Panc1 (cell line): ENCODE data around the gene TCF21. TPM values are rescaled to one million over a fixed set of nuclear protein-coding genes. Genes with fewer than 3 reads are reported as not detected.

Experiments used
- ATAC-seq: fragments of 200-7000 bp; cut with Tn5 transposase; 2 replicates; pipeline ENCODE4 v1.9.1; 2020; ENCODE audit warnings: mild to moderate bottlenecking, moderate library complexity
- BruUV-seq: library from RNA; stranded (reverse); fragments of 400-500 nt; replicated peaks from 2 replicates; lab custom pipeline; 2021; lab: Mats Ljungman, UMichigan
- CTCF ChIA-PET: fragments of 300-600 bp; sonication (Branson Sonifier 250); formaldehyde crosslinking; loops from one replicate; lab custom pipeline; 2022; ENCODE audit warnings: antibody characterized with exemption; lab: Charles Lee
- POLR2A ChIA-PET: fragments of 300-600 bp; sonication (Branson Sonifier 250); formaldehyde crosslinking; loops from one replicate; lab custom pipeline; 2022; ENCODE audit warnings: antibody characterized with exemption; lab: Charles Lee
- DNase-seq: peaks from one replicate; pipeline ENCODE4 v3.0.0-alpha.2; 2010; ENCODE audit warnings: low read depth, low spot score
- H3K27ac ChIP-seq: 2 replicates; pipeline ENCODE4 v1.5.1; 2011; ENCODE audit warnings: mild to moderate bottlenecking, low read length, inconsistent platforms
- H3K27me3 ChIP-seq: fragments of 200-500 bp; sonication (Bioruptor generic); 2 replicates; pipeline ENCODE4 v1.6.0; 2014; ENCODE audit warnings: low read length, inconsistent platforms; ENCODE audit not compliant: control insufficient read depth, insufficient read depth
- H3K36me3 ChIP-seq: fragments of 200-500 bp; sonication (Bioruptor generic); 2 replicates; pipeline ENCODE4 v1.5.1; 2014; ENCODE audit warnings: inconsistent platforms, mild to moderate bottlenecking, low read length, moderate library complexity; ENCODE audit not compliant: control insufficient read depth, insufficient read depth
- H3K4me1 ChIP-seq: 2 replicates; pipeline ENCODE4 v1.5.1; 2011; ENCODE audit warnings: inconsistent platforms, mild to moderate bottlenecking, low read length, moderate library complexity; ENCODE audit not compliant: control insufficient read depth, insufficient read depth
- H3K4me3 ChIP-seq, 2 experiments: 2 replicates each; pipeline ENCODE4 v1.5.1; 2011 to 2012; ENCODE audit warnings: low read depth in 2 of 2, low read length in 2 of 2, mild to moderate bottlenecking in 2 of 2, inconsistent platforms in 1 of 2, moderate library complexity in 1 of 2
- H3K9me3 ChIP-seq: fragments of 200-500 bp; sonication (Bioruptor generic); 2 replicates; pipeline ENCODE4 v1.5.1; 2014; ENCODE audit warnings: low read depth, mild to moderate bottlenecking, inconsistent platforms, low read length, moderate library complexity; ENCODE audit not compliant: control insufficient read depth, insufficient read depth
- POLR2AphosphoS5 ChIP-seq: IDR thresholded peaks from 2 replicates; pipeline ENCODE4 v1.6.1; 2012; ENCODE audit warnings: mild to moderate bottlenecking, low read depth, low read length, moderate library complexity
- SIN3A ChIP-seq: IDR thresholded peaks from 2 replicates; pipeline ENCODE4 v1.6.1; 2012; ENCODE audit warnings: low read depth, mild to moderate bottlenecking, low read length, moderate library complexity, borderline replicate concordance; ENCODE audit not compliant: insufficient read depth
- TCF7L2 ChIP-seq: IDR thresholded peaks from 2 replicates; pipeline ENCODE4 v1.6.1; 2011; ENCODE audit warnings: mild to moderate bottlenecking, low read depth, low read length, inconsistent platforms
- in situ Hi-C: cut with HindIII; loops from 2 replicates; pipeline ENCODE4 v1.10.0; 2016; ENCODE audit warnings: low sequenced_read_pairs, low pct_unique_long_range_greater_than_20kb
- intact Hi-C: fragments of 100-400 bp; cut with micrococcal nuclease; formaldehyde crosslinking; loops from one replicate; pipeline ENCODE4 v1.10.0; 2022; ENCODE audit not compliant: unreplicated experiment
- total RNA-seq: library from RNA; stranded (reverse); gene quantifications from one replicate; pipeline ENCODE4 v1.2.1, GENCODE V29; 2021; ENCODE audit not compliant: unreplicated experiment
- TF ChIP-seq, protein P1 (sequence below): fragments of 450-650 bp; IDR thresholded peaks from 2 replicates; pipeline ENCODE4 v1.5.1; 2017; ENCODE audit warnings: mild to moderate bottlenecking
- TF ChIP-seq, protein P2 (sequence below), 2 experiments: IDR thresholded peaks; 2 replicates each; pipeline ENCODE4 v1.6.1; 2011 to 2012; ENCODE audit warnings: low read depth in 2 of 2, control low read depth in 1 of 2, low read length in 1 of 2, mild to moderate bottlenecking in 1 of 2, moderate library complexity in 1 of 2; ENCODE audit not compliant: insufficient read depth in 1 of 2

TCF21 gene
- total RNA-seq, 1 experiment from 2014 or later, result not detected

DNA sequence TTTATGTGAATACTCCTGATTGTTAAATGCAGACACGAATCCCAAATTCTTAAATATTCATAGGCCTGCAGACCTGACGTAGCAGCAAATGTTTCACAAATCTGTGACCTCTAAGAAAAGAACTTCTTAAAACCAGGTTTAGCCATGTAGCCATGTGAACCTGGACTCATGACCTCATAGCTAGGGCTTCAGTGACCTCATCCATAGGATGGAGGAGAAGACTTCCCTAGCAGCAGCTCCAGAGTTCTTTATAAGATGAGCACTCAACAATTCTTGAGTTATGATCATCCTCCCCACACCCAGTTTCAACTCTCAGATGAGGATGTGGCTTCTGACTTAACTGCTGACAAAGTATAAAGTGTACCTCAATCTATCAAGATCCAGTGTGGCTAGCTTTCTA lies 45.8 kb upstream of the TCF21 start:
- ChIA-PET POLR2A (no interaction called here), CTCF (no interaction called here)
- H3K4me3 ChIP-seq, result no peak overlapping the region
- no peak overlapping the region for H3K27ac ChIP-seq
- in situ Hi-C loops (no loop called here), intact Hi-C loops (no loop called here)
- TF ChIP-seq, protein P1, sequence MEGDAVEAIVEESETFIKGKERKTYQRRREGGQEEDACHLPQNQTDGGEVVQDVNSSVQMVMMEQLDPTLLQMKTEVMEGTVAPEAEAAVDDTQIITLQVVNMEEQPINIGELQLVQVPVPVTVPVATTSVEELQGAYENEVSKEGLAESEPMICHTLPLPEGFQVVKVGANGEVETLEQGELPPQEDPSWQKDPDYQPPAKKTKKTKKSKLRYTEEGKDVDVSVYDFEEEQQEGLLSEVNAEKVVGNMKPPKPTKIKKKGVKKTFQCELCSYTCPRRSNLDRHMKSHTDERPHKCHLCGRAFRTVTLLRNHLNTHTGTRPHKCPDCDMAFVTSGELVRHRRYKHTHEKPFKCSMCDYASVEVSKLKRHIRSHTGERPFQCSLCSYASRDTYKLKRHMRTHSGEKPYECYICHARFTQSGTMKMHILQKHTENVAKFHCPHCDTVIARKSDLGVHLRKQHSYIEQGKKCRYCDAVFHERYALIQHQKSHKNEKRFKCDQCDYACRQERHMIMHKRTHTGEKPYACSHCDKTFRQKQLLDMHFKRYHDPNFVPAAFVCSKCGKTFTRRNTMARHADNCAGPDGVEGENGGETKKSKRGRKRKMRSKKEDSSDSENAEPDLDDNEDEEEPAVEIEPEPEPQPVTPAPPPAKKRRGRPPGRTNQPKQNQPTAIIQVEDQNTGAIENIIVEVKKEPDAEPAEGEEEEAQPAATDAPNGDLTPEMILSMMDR, result no peak
- TF ChIP-seq, protein P2, sequence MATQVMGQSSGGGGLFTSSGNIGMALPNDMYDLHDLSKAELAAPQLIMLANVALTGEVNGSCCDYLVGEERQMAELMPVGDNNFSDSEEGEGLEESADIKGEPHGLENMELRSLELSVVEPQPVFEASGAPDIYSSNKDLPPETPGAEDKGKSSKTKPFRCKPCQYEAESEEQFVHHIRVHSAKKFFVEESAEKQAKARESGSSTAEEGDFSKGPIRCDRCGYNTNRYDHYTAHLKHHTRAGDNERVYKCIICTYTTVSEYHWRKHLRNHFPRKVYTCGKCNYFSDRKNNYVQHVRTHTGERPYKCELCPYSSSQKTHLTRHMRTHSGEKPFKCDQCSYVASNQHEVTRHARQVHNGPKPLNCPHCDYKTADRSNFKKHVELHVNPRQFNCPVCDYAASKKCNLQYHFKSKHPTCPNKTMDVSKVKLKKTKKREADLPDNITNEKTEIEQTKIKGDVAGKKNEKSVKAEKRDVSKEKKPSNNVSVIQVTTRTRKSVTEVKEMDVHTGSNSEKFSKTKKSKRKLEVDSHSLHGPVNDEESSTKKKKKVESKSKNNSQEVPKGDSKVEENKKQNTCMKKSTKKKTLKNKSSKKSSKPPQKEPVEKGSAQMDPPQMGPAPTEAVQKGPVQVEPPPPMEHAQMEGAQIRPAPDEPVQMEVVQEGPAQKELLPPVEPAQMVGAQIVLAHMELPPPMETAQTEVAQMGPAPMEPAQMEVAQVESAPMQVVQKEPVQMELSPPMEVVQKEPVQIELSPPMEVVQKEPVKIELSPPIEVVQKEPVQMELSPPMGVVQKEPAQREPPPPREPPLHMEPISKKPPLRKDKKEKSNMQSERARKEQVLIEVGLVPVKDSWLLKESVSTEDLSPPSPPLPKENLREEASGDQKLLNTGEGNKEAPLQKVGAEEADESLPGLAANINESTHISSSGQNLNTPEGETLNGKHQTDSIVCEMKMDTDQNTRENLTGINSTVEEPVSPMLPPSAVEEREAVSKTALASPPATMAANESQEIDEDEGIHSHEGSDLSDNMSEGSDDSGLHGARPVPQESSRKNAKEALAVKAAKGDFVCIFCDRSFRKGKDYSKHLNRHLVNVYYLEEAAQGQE (IDR thresholded peaks at IDR 0.05; ENCODE audit: insufficient read depth in 1 of 2, low read depth in 2 of 2, low read length in 1 of 2), result no peak
- TF ChIP-seq TCF7L2 (no peak), SIN3A (no peak), POLR2AphosphoS5 (no peak)
- BruUV-seq, result no TSS peak
- DNase-seq (no peak), ATAC-seq (no peak)
- no peaks in the 10 kb centered on the region for H3K9me3 ChIP-seq
- H3K36me3 ChIP-seq, result no peaks in the 10 kb centered on the region
- H3K4me1 ChIP-seq, result no peaks in the 10 kb centered on the region
- peaks cover 2% of the 10 kb centered on the region for H3K27me3 ChIP-seq

DNA sequence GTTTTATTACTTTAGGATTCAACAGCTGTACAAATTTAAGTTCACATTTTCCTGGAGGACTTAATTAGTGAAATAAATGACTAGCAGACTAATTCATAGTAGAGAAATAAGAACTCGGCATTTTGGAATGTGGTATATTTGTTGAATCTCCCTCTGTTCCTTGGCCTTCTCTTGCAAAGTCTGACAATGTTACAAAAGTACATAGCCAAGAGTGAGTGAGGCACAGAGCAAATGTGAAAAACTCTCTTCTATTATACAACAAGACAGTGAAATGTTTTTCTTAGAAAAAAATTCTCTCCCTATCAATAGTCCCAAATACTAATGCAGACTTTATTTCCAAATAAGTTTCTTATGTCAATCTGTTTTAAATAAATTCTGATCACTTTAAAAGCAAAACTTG lies 44.2 kb upstream of the TCF21 start:
- in situ Hi-C loops (no loop called here), intact Hi-C loops (no loop called here)
- peaks cover 2% of the 10 kb centered on the region for H3K27me3 ChIP-seq
- TF ChIP-seq, protein P2 (IDR thresholded peaks at IDR 0.05; ENCODE audit: insufficient read depth in 1 of 2, low read depth in 2 of 2, low read length in 1 of 2), result no peak
- TF ChIP-seq, protein P1, result no peak
- TF ChIP-seq POLR2AphosphoS5, result no peak
- no TSS peak for BruUV-seq
- no peak for DNase-seq
- no peaks in the 10 kb centered on the region for H3K4me1 ChIP-seq
- ChIA-PET POLR2A (no interaction called here), CTCF (no interaction called here)
- no peaks in the 10 kb centered on the region for H3K36me3 ChIP-seq
- no peak overlapping the region for H3K27ac ChIP-seq
- H3K4me3 ChIP-seq, result no peak overlapping the region
- no peaks in the 10 kb centered on the region for H3K9me3 ChIP-seq
- ATAC-seq, result no peak
